HL-60 (cell line): Measurements from ENCODE around the gene WDR90.

ENCODE experiments used
- GABPA ChIP-seq: IDR thresholded peaks from 2 replicates; pipeline ENCODE4 v1.6.1; 2012; ENCODE audit warnings: low read depth
- POLR2AphosphoS5 ChIP-seq: IDR thresholded peaks from 2 replicates; pipeline ENCODE4 v1.6.1; 2012; ENCODE audit warnings: low read depth
- TF ChIP-seq, protein P1 (sequence below): IDR thresholded peaks from one replicate; pipeline ENCODE4 v1.5.1; 2011; ENCODE audit warnings: low read length, control low read depth, inconsistent platforms; ENCODE audit not compliant: insufficient read depth
- TF ChIP-seq, protein P2 (sequence below): IDR thresholded peaks from 2 replicates; pipeline ENCODE4 v1.6.1; 2012; ENCODE audit warnings: low read depth; ENCODE audit not compliant: insufficient replicate concordance

DNA sequence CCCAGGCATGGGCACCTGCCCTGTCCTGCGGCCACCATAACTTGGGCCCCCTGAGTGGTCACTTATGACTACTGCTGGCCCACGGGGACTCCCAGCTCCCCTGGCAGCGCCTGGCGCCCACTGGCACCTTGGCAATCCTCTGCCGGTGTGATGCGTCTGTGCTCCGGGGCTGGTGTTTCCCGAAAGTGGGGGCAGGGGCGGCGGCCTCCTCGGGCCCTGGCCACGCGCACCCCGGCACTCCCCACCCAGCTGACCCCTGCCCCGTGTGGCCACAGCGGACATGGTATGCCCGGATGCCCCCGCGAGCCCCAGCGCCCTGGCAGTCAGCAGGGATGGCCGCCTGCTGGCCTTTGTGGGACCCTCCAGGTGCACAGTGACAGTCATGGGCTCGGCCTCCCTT is 8.3 kb downstream of the WDR90 start:
- TF ChIP-seq, protein P1, sequence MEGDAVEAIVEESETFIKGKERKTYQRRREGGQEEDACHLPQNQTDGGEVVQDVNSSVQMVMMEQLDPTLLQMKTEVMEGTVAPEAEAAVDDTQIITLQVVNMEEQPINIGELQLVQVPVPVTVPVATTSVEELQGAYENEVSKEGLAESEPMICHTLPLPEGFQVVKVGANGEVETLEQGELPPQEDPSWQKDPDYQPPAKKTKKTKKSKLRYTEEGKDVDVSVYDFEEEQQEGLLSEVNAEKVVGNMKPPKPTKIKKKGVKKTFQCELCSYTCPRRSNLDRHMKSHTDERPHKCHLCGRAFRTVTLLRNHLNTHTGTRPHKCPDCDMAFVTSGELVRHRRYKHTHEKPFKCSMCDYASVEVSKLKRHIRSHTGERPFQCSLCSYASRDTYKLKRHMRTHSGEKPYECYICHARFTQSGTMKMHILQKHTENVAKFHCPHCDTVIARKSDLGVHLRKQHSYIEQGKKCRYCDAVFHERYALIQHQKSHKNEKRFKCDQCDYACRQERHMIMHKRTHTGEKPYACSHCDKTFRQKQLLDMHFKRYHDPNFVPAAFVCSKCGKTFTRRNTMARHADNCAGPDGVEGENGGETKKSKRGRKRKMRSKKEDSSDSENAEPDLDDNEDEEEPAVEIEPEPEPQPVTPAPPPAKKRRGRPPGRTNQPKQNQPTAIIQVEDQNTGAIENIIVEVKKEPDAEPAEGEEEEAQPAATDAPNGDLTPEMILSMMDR: no peak
- TF ChIP-seq POLR2AphosphoS5 (no peak), GABPA (no peak)
- TF ChIP-seq, protein P2, sequence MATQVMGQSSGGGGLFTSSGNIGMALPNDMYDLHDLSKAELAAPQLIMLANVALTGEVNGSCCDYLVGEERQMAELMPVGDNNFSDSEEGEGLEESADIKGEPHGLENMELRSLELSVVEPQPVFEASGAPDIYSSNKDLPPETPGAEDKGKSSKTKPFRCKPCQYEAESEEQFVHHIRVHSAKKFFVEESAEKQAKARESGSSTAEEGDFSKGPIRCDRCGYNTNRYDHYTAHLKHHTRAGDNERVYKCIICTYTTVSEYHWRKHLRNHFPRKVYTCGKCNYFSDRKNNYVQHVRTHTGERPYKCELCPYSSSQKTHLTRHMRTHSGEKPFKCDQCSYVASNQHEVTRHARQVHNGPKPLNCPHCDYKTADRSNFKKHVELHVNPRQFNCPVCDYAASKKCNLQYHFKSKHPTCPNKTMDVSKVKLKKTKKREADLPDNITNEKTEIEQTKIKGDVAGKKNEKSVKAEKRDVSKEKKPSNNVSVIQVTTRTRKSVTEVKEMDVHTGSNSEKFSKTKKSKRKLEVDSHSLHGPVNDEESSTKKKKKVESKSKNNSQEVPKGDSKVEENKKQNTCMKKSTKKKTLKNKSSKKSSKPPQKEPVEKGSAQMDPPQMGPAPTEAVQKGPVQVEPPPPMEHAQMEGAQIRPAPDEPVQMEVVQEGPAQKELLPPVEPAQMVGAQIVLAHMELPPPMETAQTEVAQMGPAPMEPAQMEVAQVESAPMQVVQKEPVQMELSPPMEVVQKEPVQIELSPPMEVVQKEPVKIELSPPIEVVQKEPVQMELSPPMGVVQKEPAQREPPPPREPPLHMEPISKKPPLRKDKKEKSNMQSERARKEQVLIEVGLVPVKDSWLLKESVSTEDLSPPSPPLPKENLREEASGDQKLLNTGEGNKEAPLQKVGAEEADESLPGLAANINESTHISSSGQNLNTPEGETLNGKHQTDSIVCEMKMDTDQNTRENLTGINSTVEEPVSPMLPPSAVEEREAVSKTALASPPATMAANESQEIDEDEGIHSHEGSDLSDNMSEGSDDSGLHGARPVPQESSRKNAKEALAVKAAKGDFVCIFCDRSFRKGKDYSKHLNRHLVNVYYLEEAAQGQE: no peak
